ENCODE data around the gene GPR183.

Gene GPR183

DNA sequence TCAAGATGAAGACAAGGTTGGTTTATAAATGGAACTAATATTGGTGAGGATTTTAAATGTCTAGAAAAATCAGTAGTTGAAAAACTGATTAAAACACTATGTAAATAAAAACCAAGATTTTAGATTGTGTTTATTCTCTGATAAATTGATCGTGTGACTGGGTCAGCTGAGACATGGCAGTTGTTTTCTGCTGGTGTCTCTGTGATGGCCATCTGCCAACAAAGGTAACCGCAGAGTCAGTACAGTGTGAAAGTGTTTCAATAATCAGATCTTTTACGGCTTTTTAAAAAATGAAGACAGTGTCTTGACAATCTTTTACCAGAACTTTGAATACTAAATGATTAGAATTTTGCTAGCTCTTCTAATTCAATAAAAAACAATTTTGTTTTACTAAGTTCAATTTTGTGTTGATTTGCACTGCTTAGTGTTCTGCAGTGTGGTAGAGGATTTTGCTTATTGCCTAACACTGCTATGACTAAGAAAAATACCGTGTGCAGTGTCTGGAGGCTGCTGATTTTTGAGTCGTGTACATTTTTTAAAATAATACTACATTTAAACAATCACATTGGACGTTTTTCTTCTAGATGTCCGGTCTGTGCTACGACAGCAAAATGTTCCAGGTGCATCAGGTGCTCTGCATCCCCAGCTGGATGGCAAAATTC is 32.7 kb upstream of the GPR183 start:
- DNase-seq (ENCODE audit: low read depth in 2 of 2), result no peak

DNA sequence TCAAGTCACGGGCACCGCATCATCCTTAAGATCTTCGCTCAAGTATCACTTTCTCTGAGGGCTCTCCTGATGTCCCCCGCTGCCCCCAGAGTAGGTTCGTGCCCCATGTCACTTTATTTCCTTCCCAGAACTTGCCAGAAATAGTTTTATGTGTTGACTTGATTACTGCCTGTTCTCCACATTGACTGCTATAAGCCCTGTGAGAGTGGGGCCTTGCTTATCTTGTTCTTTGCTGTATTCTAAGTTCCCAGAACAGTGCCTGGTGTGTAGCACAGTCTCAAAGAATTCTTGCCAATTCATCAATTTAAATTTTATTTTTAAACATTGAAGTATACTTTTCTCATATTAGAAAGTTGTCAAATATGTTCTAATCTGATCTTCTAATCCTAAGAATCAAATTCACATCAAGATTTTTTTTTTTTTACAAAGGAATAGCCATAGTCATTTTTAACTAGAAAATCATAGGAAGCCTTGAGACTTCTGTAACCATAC is 32.1 kb upstream of the GPR183 start:
- no peak for DNase-seq (ENCODE audit: low read depth in 2 of 2)

GRCh38 chr13:99335603-99336002 is 28.4 kb upstream of the GPR183 start:
- no peak for DNase-seq (ENCODE audit: low read depth in 2 of 2)

DNA sequence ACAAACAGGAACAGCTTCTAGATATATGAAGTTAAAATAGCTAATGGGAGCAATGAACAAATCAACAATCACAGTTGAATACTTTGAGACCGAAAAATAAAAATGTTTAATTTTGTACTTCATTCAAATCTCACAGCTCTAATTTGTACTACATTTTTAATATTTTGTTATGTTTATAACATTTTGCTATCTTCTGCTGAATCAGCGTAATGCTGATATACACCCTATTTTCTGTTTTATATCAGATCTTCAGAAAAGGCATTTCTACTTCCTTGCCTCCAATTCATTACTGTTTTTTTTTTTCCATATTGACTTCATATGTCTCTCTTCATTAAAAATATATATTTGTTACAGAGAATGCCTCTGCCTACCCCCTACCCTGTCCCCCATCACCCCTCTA is 27.9 kb upstream of the GPR183 start:
- no peak for DNase-seq (ENCODE audit: low read depth in 2 of 2)

GRCh38 chr13:99334221-99334620 is 27.0 kb upstream of the GPR183 start:
- DNase-seq (ENCODE audit: low read depth in 2 of 2), result no peak

DNA sequence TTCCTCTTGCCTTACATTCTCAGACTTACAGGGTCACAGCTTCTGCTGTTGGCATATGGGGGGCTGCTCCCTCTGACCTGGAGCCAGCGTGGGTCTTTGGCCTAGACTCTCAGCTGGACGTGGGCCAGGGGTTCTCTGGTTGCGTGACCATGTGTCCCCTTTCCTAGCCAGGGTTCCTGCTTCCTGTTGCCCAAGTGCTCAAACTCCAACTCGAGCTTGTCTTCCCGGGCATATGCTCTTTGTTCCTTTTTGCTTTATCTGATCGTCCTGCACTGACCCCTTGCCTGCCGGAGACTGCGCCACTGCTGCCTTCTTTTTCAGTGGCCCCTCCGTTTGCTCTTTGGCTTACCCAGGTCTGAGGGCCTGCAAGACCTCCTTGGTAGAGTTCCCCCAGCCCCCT is 25.3 kb upstream of the GPR183 start:
- DNase-seq (ENCODE audit: low read depth in 2 of 2), result no peak

GRCh38 chr13:99331881-99332293 is 24.7 kb upstream of the GPR183 start:
- DNase-seq (ENCODE audit: low read depth in 2 of 2), result no peak

- no peak for DNase-seq (ENCODE audit: low read depth in 2 of 2)
Observed at GRCh38 chr13:99330942-99331341, 23.7 kb upstream of the GPR183 start.

- no peak for DNase-seq (ENCODE audit: low read depth in 2 of 2)
Observed at GRCh38 chr13:99329477-99329876, 22.3 kb upstream of the GPR183 start.

DNA sequence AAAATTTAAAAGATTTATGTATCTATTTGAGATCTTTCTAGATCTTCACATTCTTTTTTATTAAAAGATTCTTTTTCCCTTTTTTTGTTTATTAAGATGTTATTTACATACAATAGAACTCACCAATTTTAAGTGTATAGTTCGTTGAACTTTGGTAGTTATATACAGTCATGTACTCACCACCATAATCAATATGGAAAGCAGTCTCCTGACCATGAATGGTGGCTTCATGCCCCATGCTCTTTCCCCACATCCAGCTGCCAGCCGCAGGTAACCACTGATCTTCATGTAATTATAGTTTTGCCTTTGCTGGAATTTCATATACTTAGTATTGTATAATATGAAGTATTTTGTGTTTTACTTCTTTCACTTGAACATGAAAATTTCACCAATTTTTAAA is 20.6 kb upstream of the GPR183 start:
- DNase-seq (ENCODE audit: low read depth in 2 of 2), result no peak

- no peak for DNase-seq (ENCODE audit: low read depth in 2 of 2)
Observed at GRCh38 chr13:99327126-99327525, 19.9 kb upstream of the GPR183 start.

GRCh38 chr13:99326012-99326411 is 18.8 kb upstream of the GPR183 start:
- DNase-seq (ENCODE audit: low read depth in 2 of 2), result no peak

- DNase-seq (ENCODE audit: low read depth in 2 of 2), result no peak
Observed at GRCh38 chr13:99323488-99323887, 16.3 kb upstream of the GPR183 start.

DNA sequence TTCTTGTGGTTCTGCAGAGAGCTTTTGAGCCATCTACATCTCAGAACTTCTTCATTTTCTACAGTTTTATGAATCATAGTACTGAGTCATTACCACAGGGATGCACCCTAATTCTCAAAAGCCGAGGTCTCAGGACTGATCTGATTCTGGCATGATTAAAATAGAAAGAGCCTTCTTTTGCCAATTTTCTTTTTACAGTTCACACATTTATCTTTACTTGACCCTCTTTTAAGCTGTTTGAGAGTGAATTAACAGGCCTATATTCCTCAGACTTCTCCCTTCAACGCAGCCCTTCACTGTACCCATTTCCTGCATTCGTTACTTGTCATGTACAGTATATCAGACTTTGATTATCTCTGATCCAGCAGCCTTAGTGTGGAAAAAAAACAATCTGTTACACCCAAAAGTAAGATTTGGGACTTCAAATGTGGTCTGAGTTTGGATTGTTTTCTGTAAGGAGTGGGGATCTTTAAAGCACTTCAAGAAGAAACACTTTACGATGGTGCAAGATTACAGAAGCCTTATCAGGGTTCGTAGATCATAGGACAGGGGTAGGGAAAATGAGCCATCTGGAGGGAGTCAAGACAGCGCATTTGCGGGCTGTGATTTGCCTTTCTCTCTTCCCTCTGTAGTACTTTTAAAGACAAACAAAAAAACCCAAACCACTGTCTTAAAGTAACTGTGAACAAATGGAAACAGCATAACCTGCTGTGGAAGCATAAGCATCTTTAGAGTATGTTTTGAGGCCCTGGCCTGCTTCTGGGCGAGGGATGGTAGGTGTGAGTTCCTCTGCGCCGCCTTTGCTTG is 15.3 kb upstream of the GPR183 start:
- no peak for DNase-seq (ENCODE audit: low read depth in 2 of 2)

- DNase-seq (ENCODE audit: low read depth in 2 of 2), result no peak
Observed at GRCh38 chr13:99321709-99322108, 14.5 kb upstream of the GPR183 start.

- DNase-seq (ENCODE audit: low read depth in 2 of 2), result no peak
Observed at GRCh38 chr13:99320693-99321481, 13.7 kb upstream of the GPR183 start.

- DNase-seq (ENCODE audit: low read depth in 2 of 2), result no peak
Observed at GRCh38 chr13:99316657-99317256, 9.6 kb upstream of the GPR183 start.

- no peak for DNase-seq (ENCODE audit: low read depth in 2 of 2)
Observed at GRCh38 chr13:99316224-99316623, 9.0 kb upstream of the GPR183 start.

DNA sequence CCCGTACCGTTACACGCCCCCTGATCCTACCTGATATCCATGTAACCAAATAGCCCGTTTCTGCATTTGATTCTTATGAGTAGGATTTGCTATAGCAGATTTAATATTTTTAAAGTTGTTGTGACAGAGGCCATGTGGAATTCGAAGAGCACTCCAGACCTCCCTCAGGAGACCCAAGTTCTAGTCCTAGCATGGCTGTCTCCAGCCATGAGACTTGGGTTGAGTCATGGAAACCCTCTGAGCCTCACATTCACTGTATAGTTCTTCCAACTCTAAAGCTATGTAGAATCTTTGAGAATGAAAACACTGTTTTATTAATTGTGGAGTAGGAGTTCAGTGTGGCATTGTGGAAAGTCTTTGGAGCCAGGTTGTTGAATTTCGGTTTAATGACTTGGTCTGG is 8.0 kb upstream of the GPR183 start:
- DNase-seq (ENCODE audit: low read depth in 2 of 2), result no peak

DNA sequence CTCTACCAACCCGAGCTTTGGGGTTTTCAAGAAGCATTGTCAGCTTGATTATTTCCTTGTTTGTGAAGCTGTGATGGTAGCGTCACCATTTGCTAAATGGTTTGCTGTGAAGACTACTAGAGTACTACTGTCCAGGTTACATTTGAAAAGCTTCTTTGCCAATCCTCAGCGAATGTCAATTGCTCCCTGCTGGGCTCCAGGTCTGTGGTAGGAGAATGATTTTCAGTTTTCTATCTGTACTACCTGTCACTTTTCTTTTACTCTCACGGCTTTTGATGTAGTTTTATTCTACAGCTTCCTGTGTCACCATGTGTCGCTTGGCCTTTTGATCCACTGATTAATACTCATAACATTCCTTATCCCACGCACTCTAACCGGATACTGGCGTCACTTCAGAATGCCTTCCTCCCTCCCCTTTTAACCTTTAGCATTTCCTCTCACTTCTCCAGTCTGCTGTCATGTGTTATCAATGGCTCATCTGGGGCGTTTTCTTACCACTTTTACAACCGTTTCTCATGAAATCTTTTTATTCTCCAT is 7.5 kb upstream of the GPR183 start:
- peak; percentile 54 to 57 for DNase-seq (ENCODE audit: low read depth in 2 of 2)

DNA sequence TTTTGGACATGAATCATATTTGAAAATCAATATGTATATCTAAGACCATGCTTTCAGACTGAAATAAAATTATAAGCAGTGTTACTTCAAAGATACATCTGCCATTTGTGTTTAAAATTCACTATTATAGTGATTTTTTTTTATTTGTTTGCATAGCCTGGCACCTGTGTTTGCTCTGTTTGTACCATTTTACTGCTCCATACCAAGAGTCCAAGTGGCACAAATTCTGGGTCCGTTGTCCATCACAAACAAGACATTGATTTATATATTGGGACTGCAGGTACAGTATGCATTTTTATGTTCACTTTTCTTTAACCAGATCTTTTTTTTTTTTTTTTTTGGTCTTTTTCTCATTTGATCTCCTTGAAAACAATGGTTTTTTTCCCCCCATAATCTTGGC is 6.7 kb upstream of the GPR183 start:
- no peak for DNase-seq (ENCODE audit: low read depth in 2 of 2)

GRCh38 chr13:99313501-99313900 is 6.3 kb upstream of the GPR183 start:
- no peak for DNase-seq (ENCODE audit: low read depth in 2 of 2)
